SU-DHL-6 (cell line): ENCODE results near the gene ADAM8.

ENCODE experiments used
- H2AFZ ChIP-seq: fragments of 200-600 bp; sonication (generic); 2 replicates; pipeline ENCODE4 v1.6.1; 2014; ENCODE audit warnings: low read depth, mild to moderate bottlenecking, moderate library complexity, mixed read lengths, antibody characterized with exemption, low read length; ENCODE audit not compliant: severe bottlenecking
- H3F3A ChIP-seq: fragments of 200-600 bp; shearing (Covaris generic); 2 replicates; pipeline ENCODE4 v1.6.0; 2016; ENCODE audit warnings: antibody characterized with exemption, mild to moderate bottlenecking; ENCODE audit not compliant: insufficient read depth
- H3K27ac ChIP-seq: fragments of 200-600 bp; sonication (generic); 2 replicates; pipeline ENCODE4 v1.5.1; 2016; ENCODE audit warnings: low read depth, mild to moderate bottlenecking, low read length, moderate library complexity, mixed read lengths
- H3K27me3 ChIP-seq: fragments of 200-600 bp; sonication (generic), shearing (Covaris generic); 2 replicates; pipeline ENCODE4 v1.6.0; 2014; ENCODE audit warnings: mild to moderate bottlenecking, low read length
- H3K36me3 ChIP-seq: fragments of 200-600 bp; sonication (generic); 2 replicates; pipeline ENCODE4 v1.6.1; 2014; ENCODE audit warnings: mild to moderate bottlenecking, low read length, mixed read lengths
- H3K4me2 ChIP-seq: fragments of 300-600, 200-600 bp; shearing (Covaris generic), sonication (generic); 2 replicates; pipeline ENCODE4 v1.6.0; 2014; ENCODE audit warnings: low read length, low read depth, mild to moderate bottlenecking; ENCODE audit not compliant: poor library complexity, severe bottlenecking
- H3K4me3 ChIP-seq: fragments of 200-600 bp; sonication (generic); 2 replicates; pipeline ENCODE4 v1.5.1; 2014; ENCODE audit warnings: antibody characterized with exemption, low read length, mild to moderate bottlenecking, mixed read lengths; ENCODE audit not compliant: insufficient read depth, poor library complexity, severe bottlenecking
- H3K79me2 ChIP-seq: fragments of 200-600 bp; sonication (generic); 2 replicates; pipeline ENCODE4 v1.6.1; 2014; ENCODE audit warnings: mild to moderate bottlenecking, low read length, moderate library complexity; ENCODE audit not compliant: insufficient read depth
- H3K9ac ChIP-seq: fragments of 200-600 bp; sonication (generic); 2 replicates; pipeline ENCODE4 v1.7.0; 2014; ENCODE audit warnings: mild to moderate bottlenecking, low read length
- H3K9me2 ChIP-seq: fragments of 200-600 bp; sonication (generic); replicated peaks from 2 replicates; pipeline ENCODE4 v1.6.1; 2014; ENCODE audit warnings: low read length; ENCODE audit not compliant: insufficient read depth
- H3K9me3 ChIP-seq: fragments of 200-600 bp; sonication (generic); 2 replicates; pipeline ENCODE4 v1.6.1; 2014; ENCODE audit warnings: low read length, mixed read lengths; ENCODE audit not compliant: insufficient read depth
- H4K20me1 ChIP-seq: fragments of 200-600 bp; sonication (generic); 2 replicates; pipeline ENCODE4 v1.6.1; 2014; ENCODE audit warnings: low read depth, mild to moderate bottlenecking, antibody characterized with exemption, low read length, moderate library complexity, mixed read lengths
- CTCF ChIP-seq: fragments of 200-600 bp; sonication (generic); IDR thresholded peaks from one replicate; pipeline ENCODE4 v1.5.1; 2017; ENCODE audit warnings: antibody characterized with exemption, mild to moderate bottlenecking, low read length, moderate library complexity; ENCODE audit not compliant: insufficient read depth, poor library complexity, severe bottlenecking
- EZH2phosphoT487 ChIP-seq: fragments of 200-600 bp; sonication (generic), shearing (Covaris generic); conservative IDR thresholded peaks from 2 replicates; pipeline ENCODE4 v1.6.1; 2018; ENCODE audit warnings: mild to moderate bottlenecking, antibody characterized with exemption, low read length, moderate library complexity, mixed read lengths

The ADAM8 gene

GRCh38 chr10:133282846-133283390, 6.2 kb upstream of the ADAM8 start:
- Histone ChIP-seq H3K4me3 (no peak overlapping the region), H3K27me3 (no peaks in the 10 kb centered on the region), H3K79me2 (no peaks in the 10 kb centered on the region), H3K4me2 (no peak overlapping the region), H4K20me1 (no peaks in the 10 kb centered on the region), H3K36me3 (no peaks in the 10 kb centered on the region), H3K9ac (no peak overlapping the region), H2AFZ (no peak overlapping the region), H3K9me3 (no peaks in the 10 kb centered on the region), H3K9me2 (no peaks in the 10 kb centered on the region), H3F3A (no peaks in the 10 kb centered on the region), H3K27ac (no peak overlapping the region)
- no peak for TF ChIP-seq CTCF
- TF ChIP-seq EZH2phosphoT487: no peak

- H3K27ac ChIP-seq: no peak overlapping the region
- no peak for TF ChIP-seq EZH2phosphoT487
- no peak for TF ChIP-seq CTCF
- H3K9me2 ChIP-seq: no peaks in the 10 kb centered on the region
- no peaks in the 10 kb centered on the region for H3K27me3 ChIP-seq
- no peak overlapping the region for H3K4me3 ChIP-seq
- H3K36me3 ChIP-seq: no peaks in the 10 kb centered on the region
- no peak overlapping the region for H3K4me2 ChIP-seq
- H3K9me3 ChIP-seq: no peaks in the 10 kb centered on the region
- H4K20me1 ChIP-seq: no peaks in the 10 kb centered on the region
- H3K79me2 ChIP-seq: no peaks in the 10 kb centered on the region
- no peak overlapping the region for H3K9ac ChIP-seq
- H2AFZ ChIP-seq: no peak overlapping the region
- H3F3A ChIP-seq: no peaks in the 10 kb centered on the region
Measured at GRCh38 chr10:133281628-133282372, 5.1 kb upstream of the ADAM8 start.

- Histone ChIP-seq H3K9ac (no peak overlapping the region), H3K36me3 (no peaks in the 10 kb centered on the region), H4K20me1 (no peaks in the 10 kb centered on the region)
Measured at GRCh38 chr10:133281084-133281483, 4.4 kb upstream of the ADAM8 start.

More at GRCh38 chr10:133281084-133281483, 4.4 kb upstream of the ADAM8 start:
- Histone ChIP-seq H3K4me2 (no peak overlapping the region), H3K79me2 (no peaks in the 10 kb centered on the region), H2AFZ (no peak overlapping the region), H3K9me2 (no peaks in the 10 kb centered on the region), H3K27me3 (no peaks in the 10 kb centered on the region), H3K4me3 (no peak overlapping the region), H3K9me3 (no peaks in the 10 kb centered on the region), H3F3A (no peaks in the 10 kb centered on the region), H3K27ac (no peak overlapping the region)
- no peak for TF ChIP-seq EZH2phosphoT487
- TF ChIP-seq CTCF: no peak
